GM21786 (cell line): Measurements from ENCODE around the gene SHLD1.
"Not testable (repeated sequence)": the region's sequence is repeated elsewhere in the genome, so short reads cannot be mapped to it uniquely, and the experiment has no call there.

Source experiments
- ATAC-seq: cut with Tn5 transposase; IDR thresholded peaks from one replicate; pipeline ENCODE4 v1.9.1; 2021; ENCODE audit not compliant: unreplicated experiment

SHLD1 gene, protein sequence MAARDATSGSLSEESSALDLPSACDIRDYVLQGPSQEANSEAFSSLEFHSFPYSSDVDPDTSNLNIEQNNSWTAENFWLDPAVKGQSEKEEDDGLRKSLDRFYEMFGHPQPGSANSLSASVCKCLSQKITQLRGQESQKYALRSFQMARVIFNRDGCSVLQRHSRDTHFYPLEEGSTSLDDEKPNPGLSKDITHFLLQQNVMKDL

DNA sequence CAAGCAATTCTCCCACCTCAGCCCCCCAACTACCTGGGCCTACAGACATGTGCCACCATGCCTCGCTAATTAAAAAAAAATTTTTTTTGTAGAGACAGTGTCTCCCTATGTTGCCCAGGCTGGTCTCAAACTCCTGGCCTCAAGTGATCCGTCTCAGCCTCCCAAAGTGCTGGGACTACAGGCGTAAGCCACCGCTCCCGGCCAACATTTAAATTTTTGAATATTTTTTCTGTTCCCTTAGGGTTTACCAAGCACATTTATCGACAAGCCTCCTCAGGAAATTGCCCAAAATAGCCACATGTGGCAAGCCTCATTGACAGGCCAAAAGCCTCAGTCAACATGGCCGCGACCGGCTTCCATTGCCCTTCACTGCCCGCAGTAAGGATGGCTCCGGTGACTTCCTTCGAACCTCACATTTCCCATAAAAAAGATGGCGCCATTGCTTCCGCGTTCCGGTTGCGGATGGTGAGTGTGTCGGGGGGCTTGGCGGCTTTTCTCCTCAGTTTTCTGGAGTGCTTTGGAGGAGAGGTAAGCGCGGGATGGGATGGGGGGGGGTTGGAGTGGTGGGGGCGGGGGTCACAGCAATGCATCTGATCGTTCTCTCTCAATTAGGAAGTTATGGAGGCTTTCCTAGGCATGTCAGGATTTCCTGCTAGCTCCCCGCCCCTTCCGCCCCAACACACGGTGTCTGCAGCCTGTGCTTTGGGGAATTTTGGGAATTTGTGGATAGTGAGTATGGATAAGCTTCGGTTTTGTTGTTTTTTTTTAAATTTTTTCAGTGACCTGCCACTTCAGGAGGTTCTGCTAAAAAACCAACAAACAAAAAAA lies at the start of gene SHLD1:
SHLD1 (plus strand) TSS at position 450 of the 828 bp plus-strand sequence. CDS start 22,465 bp downstream, outside the sequence.
- peak; percentile 95 for ATAC-seq

DNA sequence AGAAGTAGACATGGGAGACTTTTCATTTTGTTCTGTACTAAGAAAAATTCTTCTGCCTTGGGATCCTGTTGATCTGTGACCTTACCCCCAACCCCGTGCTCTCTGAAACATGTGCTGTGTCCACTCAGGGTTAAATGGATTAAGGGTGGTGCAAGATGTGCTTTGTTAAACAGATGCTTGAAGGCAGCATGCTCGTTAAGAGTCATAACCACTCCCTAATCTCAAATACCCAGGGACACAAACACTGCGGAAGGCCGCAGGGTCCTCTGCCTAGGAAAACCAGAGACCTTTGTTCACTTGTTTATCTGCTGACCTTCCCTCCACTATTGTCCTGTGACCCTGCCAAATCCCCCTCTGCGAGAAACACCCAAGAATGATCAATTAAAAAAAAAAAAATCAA lies 47.9 kb upstream of the SHLD1 start:
- ATAC-seq: not testable (repeated sequence)

DNA sequence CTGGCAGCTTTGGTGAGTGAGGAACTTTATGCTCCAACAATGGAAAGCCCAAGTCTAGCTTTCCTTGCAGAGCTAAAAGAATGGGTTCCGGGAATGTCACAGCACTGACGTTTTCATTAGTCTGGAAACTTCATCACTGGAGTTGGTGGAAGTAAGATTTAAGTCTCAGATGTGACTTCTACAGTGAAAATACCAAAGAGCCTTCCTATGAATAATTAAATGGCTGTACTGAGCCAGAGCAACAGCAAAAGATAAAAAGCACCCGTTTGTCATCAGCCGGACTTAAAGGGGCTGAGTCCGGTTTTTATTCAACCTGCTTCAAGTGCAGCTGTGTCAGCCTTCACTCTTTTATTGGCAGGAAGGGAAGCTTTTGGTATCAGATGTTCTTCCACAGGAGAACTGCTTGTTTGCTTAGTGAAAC lies 46.5 kb upstream of the SHLD1 start:
- no peak for ATAC-seq

DNA sequence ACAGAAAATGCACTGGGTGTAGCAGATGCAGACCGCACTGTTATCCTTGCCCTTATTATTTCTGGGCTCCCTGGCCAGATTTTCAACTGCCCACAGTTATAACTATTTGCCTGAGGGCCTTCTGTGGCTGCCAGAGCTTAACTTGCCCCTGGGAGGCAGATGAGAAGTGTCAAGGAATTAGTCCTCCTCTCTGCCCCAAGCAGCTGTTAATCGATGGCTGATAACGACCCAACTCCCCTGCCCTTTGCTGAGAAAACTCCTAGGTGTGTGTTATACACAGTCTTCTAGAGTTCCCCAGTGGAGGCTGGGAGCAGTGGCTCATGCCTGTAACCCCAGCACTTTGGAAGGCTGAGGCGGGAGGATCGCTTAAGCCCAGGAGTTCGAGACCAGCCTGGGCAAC lies 44.4 kb upstream of the SHLD1 start:
- no peak for ATAC-seq

DNA sequence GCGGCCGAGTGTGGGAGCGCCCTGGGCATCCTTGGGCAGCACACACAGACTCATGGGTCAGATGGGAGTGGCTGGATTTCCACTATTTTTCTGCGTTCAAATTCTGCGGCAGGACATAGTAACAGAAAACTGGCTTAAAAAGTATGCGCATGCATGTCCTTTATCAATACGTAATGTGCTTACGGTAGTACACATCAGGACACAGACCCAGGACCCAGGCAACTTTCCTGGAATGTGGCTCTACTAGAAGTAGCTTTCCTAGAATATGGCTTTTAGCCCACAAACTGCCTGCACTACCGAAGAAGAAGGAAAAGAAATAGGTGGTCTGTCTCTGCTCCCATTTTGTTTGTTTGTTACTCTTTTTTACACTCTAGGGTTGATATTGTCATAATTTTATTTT lies 43.4 kb upstream of the SHLD1 start:
- no peak for ATAC-seq

DNA sequence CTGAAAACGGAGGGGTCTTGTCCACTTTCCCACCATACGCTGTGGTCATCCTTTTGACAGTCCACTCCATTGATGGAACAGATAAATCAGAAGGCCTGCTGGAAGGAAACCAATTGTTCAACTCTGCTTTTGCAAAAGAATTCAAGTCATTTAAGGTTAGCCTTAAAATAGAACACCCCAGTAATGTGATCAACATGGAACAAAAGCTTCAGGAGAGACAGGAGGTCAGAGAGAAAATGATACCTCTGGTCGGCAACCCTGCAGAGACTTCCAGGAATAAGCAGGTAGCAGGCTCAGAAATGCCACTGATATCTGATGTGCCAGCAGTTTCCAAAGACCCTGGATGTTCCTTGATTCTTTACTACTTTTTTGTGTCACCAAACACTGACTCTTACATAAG lies 39.6 kb upstream of the SHLD1 start:
- ATAC-seq: no peak

DNA sequence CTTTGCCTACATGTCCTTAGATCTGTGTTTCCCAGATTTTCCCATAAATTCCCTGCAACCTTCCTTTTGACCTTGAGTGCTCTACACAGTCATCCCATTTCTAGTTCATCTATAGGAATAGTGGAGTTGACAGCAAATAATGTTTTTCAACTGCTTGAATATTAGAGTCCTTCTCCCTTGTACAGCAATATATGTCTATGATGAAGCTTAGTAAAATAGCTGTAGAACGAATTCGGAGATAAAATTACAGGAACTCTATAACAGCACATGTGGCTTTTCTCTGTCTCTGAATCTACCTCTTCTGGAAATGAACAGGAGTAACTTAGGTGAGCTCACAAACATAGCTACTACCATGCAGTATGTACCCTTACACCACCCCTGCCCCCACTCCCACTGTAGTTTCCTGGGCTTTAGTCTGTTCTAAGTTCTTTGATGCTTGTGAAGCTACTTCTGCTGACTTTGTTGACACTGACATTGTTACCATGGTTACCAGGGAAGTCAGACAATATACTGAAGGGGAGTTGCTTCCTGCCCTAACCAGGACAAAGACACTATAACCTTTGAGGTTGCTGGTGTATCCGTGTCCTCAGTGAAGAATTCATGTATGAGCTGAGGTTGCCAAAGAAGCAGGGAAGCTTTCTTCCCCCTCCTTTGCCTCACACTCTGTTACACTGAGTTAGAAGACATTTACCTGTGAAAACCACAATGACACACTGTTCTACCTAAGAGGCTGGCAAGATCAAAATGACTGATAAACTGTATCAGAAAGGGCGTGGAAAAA lies 35.8 kb upstream of the SHLD1 start:
- ATAC-seq: no peak

DNA sequence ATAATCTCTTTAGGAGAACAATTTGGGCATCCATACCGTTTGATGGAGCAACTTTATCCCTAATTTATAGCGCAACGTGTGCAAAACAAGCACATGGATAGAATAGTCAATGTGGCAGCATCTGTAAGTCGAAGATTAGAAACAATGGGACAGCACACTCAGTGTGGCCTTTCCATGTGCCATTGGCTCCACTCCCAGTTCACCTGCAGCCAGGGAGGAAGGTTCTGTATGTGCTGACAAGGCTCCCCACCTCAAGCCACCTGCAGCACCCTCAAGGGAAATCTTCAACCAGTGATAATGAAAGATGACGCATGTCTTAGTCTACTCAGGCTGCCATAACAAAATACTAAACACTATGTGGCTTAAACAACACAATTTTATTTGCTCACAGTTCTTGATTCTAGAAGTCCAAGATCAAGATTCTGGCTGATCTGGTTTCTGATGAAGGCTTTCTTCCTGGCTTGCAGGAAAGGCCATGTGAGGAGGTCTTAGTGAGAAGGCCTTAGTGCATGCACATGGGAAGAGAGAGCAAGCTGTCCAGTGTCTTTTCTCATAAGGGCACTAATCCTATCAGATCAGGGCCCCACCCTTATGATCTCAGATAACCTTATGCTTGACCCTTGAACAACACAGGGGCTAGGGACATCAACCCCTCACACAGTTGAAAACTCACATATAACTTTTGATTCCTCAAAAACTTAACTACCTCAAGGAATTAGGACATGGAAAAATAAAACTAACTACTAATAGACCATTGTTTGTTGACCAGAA lies 34.9 kb upstream of the SHLD1 start:
- ATAC-seq: no peak

DNA sequence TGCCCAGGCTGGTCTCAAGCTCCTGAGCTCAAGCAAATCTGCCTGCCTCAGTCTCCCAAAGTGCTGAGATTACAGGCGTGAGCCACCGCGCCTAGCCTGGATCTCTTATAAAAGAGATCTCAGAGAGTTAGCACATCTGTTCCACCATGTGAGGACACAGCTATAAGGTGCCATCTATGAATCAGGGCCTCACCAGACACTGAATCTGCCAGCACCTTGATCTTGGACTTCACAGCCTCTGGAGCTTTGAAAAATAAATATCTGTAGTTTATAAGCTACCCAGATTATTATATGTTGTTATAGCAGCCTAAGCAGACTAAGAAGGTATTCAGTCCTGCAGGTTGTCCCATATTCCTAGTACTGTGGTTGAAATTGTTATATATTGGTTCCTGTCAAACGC lies 33.2 kb upstream of the SHLD1 start:
- no peak for ATAC-seq

DNA sequence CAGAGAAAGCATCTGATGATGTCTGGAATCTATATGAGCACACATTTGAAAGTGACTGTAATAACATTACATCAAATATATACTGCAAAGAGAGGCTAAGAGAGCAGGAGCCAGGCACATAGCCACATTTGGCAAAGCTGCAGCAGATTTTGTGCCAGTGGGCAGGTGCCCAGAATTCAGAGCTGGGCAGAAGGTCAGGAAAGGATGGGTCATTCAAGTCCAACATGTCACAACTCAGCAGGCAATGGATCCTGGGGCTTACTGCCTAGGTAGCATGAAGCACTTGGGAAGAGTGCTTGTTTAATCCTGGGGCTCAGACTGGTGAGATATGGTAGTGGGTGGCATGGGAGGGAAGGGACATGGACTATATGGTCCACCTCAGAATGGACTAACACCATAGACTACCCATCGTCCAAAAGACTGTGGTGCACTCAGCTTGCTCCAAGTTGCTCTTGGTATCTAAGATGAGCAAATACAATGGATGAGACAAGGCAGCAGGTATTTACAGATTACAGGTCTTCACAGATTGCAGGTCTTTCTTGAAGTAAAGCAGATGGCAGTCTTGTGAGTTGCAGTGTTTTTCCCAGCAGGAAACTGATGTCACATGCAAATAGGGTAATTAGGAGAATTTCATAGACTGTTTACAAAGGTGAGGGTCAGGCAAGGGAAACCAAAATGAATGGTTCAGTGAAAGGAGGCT lies 31.2 kb upstream of the SHLD1 start:
- ATAC-seq: no peak

DNA sequence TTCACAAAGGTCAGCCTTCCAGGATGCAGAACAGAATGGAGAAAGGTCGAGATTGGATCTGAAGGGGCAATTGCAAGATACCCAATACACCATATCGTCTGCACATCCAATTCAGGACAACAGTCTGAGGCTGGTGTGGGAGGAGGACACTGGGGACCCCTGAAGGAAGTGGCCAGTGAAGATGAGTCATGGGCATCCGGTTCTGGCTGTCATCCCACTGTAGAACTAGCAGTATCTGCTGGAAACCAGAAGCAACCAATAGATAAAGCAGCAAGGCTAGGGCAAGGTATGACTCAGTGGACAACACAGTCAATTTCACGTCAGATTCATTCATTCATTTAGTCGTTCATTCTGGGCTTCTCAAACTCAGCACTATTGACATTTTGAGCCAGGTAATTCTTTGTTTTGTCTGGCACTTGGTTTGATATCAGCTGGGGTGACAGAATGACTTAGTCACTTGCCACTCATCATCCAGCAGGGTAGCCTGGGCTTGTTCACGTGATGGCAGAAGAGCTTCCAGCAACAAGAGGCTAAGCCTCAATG lies 30.3 kb upstream of the SHLD1 start:
- no peak for ATAC-seq

DNA sequence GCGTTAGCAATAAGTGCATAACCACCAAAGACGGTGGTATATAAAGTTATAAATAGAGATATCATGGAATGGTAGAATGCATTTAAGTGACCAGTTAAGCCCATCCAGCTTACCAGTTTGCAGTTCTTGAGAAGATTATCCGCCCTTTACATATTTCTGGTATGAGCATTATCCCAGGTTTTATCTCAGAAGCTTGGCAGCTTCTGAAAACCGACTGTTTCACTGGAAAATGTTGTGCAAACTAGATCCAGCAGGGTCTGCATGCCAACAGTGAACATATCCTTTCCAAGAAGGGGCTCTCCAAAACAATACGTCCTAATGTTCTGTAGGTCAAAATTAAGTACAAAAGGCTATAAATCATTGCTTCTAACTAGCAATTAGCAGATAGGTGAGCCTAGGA lies 29.5 kb upstream of the SHLD1 start:
- ATAC-seq: no peak

DNA sequence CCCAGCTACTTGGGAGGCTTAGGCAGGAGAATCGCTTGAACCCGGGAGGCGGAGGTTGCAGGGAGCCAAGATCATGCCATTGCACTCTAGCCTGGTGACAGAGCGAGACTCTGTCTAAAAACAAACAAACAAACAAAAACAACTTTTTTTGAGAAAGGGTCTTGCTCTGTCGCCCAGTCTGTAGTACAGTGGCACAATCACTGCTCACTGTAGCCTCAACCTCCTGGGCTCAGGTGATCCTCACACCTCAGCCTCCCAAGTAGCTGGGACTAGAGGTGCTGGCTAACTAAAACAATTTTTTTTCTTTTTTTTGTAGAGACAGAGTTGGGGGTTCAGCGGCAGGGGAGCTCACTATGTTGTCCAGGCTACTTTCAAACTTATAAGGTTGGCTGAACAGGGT lies 28.8 kb upstream of the SHLD1 start:
- ATAC-seq: not testable (repeated sequence)

DNA sequence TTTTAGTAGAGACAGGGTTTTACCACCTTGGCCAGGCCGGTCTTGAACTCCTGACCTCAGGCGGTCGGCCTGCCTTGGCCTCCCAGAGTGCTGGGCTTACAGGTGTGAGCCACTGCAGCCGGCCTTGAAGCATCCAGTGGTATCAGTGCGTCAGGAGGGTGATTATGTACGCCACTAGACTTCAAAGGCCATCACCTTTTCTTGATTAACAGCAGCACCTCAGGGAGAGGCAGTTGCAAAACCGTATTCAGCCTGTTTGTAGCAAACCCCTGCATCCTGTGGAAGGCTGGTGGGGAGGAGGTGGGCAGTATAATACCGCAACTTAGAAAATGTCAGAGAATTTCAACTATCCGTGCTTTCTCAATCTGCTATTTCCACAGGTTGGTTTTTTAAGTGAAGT lies 27.3 kb upstream of the SHLD1 start:
- ATAC-seq: no peak

DNA sequence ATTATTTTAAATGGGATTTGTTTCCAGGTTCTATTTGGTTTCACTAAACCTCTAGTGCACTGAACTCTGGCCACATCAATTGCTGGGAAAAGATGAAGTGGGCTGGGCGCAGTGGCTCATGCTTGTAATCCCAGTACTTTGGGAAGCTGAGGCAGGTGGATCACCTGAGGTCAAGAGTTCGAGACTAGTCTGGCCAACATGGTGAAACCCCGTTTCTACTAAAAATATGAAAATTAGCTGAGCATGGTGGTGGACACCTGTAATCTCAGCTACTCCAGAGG lies 25.1 kb upstream of the SHLD1 start:
- not testable (repeated sequence) for ATAC-seq

DNA sequence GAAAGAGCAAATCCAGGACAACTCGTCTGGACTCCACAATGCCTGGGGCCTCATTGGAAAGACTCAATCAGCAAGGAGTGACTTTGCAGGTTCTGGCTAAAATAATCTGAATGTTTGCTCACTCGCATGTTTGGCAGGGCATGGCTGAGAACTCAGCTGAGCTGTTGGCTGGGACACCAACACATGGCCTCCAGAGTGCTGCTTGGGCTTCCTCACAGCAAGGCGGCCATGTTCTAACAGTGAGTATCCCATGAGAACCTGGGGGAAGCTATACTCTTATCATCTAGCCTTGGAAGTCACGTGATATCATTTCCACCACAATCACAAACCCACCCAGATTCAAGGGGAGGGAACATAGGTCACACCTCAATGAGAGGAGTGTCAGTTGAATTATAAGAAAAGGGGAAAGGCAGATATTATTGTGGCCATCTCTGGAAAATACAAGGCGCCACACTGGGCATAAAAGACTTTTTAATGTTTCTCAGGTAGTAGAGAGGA lies 23.1 kb upstream of the SHLD1 start:
- no peak for ATAC-seq

DNA sequence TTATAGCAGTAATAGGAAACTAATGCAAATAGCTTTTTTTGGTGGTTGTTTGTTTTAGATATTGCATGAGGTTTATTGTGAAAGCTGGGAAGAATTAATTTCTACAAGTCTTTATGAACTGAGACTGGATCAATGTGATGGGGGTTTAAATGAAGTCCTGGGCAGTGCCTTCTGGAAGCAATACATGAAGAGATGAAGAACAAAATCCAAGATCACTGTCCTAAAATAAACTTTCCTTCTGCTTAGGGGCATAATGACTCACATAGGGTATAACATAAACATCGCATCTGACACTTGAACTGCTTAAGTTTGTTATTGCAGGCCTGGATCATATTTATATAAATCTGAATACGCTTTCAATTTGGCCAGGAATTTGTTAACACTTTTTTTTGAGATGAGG lies 20.9 kb upstream of the SHLD1 start:
- no peak for ATAC-seq

DNA sequence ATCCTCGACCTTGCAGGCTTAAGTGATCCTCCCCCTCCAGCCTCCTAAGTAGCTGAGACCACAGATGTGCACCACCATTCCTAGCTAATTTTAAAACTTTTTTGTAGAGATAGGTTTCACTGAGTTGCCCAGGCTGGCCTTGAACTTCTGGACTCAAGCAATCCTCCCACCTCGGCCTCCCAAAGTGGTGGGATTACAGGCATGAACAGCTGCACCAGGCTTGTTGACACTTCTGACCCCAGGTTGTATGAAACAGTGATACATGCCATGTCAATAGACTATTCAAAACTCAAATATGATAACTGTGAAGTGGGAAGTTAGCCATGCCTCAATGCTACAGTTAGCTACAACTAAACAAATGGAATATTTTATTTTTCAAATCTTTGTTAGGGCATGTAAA lies 20.1 kb upstream of the SHLD1 start:
- ATAC-seq: no peak

DNA sequence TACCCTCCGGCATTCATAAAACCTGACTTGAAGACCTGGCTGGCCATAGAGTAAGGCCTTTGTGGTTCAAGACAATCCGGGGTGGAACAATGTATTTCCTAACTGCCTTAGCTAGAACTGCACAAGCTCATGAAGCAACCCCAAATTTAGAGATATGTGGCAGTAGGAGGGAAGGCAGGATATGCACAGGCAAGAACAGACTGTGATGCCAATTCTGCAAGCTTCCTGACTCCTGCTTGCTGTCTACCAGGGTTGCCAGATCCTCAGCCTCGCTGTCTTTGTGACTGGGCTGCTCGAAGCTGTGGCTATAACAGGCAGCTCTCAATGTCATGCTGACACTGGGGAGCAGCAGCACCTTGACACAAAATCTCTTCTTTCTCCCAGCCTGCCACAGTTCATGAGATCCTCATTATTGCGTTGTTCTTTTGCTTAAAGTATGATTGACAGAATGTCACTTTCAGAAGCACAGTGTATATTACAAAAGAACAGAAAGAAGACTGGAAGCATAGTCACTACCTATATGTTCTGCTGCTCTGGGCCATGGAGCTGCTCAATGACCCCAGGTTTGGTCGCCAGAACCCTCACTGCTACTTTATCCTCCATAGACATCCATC lies 18.3 kb upstream of the SHLD1 start:
- ATAC-seq: no peak

DNA sequence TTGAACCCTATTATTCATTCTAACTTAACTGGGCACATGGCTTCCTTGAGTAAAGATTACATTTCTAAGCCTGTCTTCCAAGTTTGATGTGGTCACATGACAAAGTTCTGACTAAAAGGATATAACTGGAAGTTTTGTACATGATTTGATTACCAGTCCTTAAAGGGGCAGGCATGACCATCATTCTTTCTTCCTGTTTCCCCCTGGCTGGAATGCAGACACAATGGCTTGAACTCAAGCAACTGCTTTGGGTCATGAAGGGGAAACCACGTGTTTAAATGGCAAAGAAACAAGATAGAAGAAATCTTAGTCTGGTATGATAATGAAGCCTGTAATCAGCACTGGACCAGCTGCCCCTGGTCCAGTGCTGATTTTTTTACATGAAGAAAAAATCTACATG lies 15.6 kb upstream of the SHLD1 start:
- no peak for ATAC-seq
